ENCODE results near the gene FRMD4A.

The FRMD4A gene

GRCh38 chr10:13707156-13707881 lies 623.4 kb downstream of the FRMD4A start:
- peak; percentile 71 for DNase-seq

- no peak for DNase-seq
These were observed 624.1 kb downstream of the FRMD4A start for GRCh38 chr10:13706604-13707003.

- no peak for DNase-seq
These were observed 624.5 kb downstream of the FRMD4A start for GRCh38 chr10:13706175-13706574.

- no peak for DNase-seq
These were observed 625.1 kb downstream of the FRMD4A start for GRCh38 chr10:13705526-13706174.

GRCh38 chr10:13704964-13705363 lies 625.8 kb downstream of the FRMD4A start:
- no peak for DNase-seq

- DNase-seq, result no peak
These were observed 626.7 kb downstream of the FRMD4A start for GRCh38 chr10:13703997-13704536.

GRCh38 chr10:13703101-13703818 lies 627.5 kb downstream of the FRMD4A start:
- no peak for DNase-seq

GRCh38 chr10:13701157-13701919 lies 629.4 kb downstream of the FRMD4A start:
- DNase-seq, result no peak

- no peak for DNase-seq
These were observed 630.1 kb downstream of the FRMD4A start for GRCh38 chr10:13700473-13701144.

- DNase-seq, result no peak
These were observed 631.5 kb downstream of the FRMD4A start for GRCh38 chr10:13699216-13699615.

- DNase-seq, result no peak
These were observed 632.5 kb downstream of the FRMD4A start for GRCh38 chr10:13698217-13698616.

GRCh38 chr10:13696071-13696470 lies 634.7 kb downstream of the FRMD4A start:
- no peak for DNase-seq

- no peak for DNase-seq
These were observed 635.1 kb downstream of the FRMD4A start for GRCh38 chr10:13695588-13695987.

- DNase-seq, result no peak
These were observed 636.7 kb downstream of the FRMD4A start for GRCh38 chr10:13693783-13694700.

GRCh38 chr10:13690281-13690825 lies 640.4 kb downstream of the FRMD4A start:
- DNase-seq, result no peak

- no peak for DNase-seq
These were observed 644.4 kb downstream of the FRMD4A start for GRCh38 chr10:13686331-13686752.

- no peak for DNase-seq
These were observed 644.8 kb downstream of the FRMD4A start for GRCh38 chr10:13685885-13686284.

- no peak for DNase-seq
These were observed 645.8 kb downstream of the FRMD4A start for GRCh38 chr10:13684806-13685482.

- no peak for DNase-seq
These were observed 646.4 kb downstream of the FRMD4A start for GRCh38 chr10:13684252-13684791.

- no peak for DNase-seq
These were observed 647.7 kb downstream of the FRMD4A start for GRCh38 chr10:13683017-13683416.

Measured in DMS 273 treated with DMSO at 0.1 percent for 48 hours (cell line).